AG04450 (cell line): ENCODE measurements around the gene SLC37A4. TPM values are rescaled to one million over a fixed set of nuclear protein-coding genes. Genes with fewer than 3 reads are reported as not detected.

ENCODE experiments used
- CTCF ChIA-PET: fragments of 300-600, 350-600 bp; formaldehyde crosslinking; extraction: SDS; loops from one replicate; lab custom pipeline; 2022; ENCODE audit warnings: antibody characterized with exemption, inconsistent platforms; lab: Charles Lee
- POLR2A ChIA-PET: fragments of 350-600 bp; formaldehyde crosslinking; extraction: SDS; loops from one replicate; lab custom pipeline; 2021; ENCODE audit warnings: antibody characterized with exemption, inconsistent platforms; lab: Yijun Ruan, JAX
- DNase-seq: peaks from one replicate; pipeline ENCODE4 v3.0.0-alpha.2; 2011; ENCODE audit warnings: low read depth, low spot score
- H3K27ac ChIP-seq: one replicate; pipeline ENCODE4 v1.5.1; 2012; ENCODE audit warnings: low read depth, low read length, control low read depth
- H3K27me3 ChIP-seq: one replicate; pipeline ENCODE4 v1.6.0; 2012; ENCODE audit warnings: low read length; ENCODE audit not compliant: control insufficient read depth, insufficient read depth
- H3K4me3 ChIP-seq: 2 replicates; pipeline ENCODE4 v1.5.1; 2011; ENCODE audit warnings: mild to moderate bottlenecking, low read depth, low read length, control low read depth
- H3K9me3 ChIP-seq: 2 replicates; pipeline ENCODE4 v1.5.1; 2012; ENCODE audit warnings: low read length; ENCODE audit not compliant: control insufficient read depth, insufficient read depth
- CTCF ChIP-seq: IDR thresholded peaks from 2 replicates; pipeline ENCODE4 v1.5.1; 2011; ENCODE audit warnings: low read depth, low read length, control low read depth, inconsistent platforms
- polyA plus RNA-seq: library from polyadenylated mRNA; depleted of rRNA; stranded (reverse); fragments of >200 nt; gene quantifications from 2 replicates; pipeline ENCODE4 v1.2.3, GENCODE V29; 2011

SLC37A4 gene
- polyA plus RNA-seq, 1 experiment: 14.9 TPM

GRCh38 chr11:119051440-119052162 lies 20.9 kb upstream of the SLC37A4 start:
- H3K27ac ChIP-seq: no peak overlapping the region
- H3K9me3 ChIP-seq: no peaks in the 10 kb centered on the region; the same call in 1 of the 2 replicates
- no peaks in the 10 kb centered on the region for H3K27me3 ChIP-seq
- no peak overlapping the region for H3K4me3 ChIP-seq
- ChIA-PET POLR2A (no interaction called here), CTCF (no interaction called here)
- no peak for DNase-seq
- TF ChIP-seq CTCF: no peak

- H3K27ac ChIP-seq: no peak overlapping the region
- POLR2A ChIA-PET: no interaction called here
- no peak for TF ChIP-seq CTCF
- CTCF ChIA-PET: interaction anchor here (1.6 kb wide), 1 partner anchor 18 kb away, joined by 8 read pairs; no protein-coding TSS in a partner anchor
- H3K4me3 ChIP-seq: no peak overlapping the region
- no peaks in the 10 kb centered on the region for H3K27me3 ChIP-seq
- DNase-seq: no peak
- H3K9me3 ChIP-seq: no peaks in the 10 kb centered on the region; the same call in 1 of the 2 replicates
These were observed 18.4 kb upstream of the SLC37A4 start for GRCh38 chr11:119049081-119049480.

DNA sequence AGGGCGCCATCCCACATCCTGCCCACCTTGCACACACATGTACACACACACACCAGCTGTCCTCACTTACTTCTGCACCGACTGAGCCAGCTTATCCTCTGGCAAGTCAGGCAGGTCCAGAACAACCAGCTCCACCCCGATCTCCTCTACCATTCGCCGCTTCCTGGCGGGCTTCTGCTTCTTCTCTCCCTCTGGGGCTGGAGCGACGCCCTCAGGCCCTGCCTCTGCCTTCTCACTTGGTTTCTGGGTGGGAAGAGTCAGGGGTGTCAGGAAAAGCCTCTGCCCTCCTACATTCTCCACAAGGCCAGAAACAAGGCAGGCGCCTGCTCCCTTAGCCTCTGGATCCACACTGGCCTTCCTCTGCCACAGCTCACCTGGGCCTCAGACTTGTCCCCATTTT lies 18.0 kb upstream of the SLC37A4 start:
- TF ChIP-seq CTCF: no peak
- Histone ChIP-seq H3K27me3 (no peaks in the 10 kb centered on the region), H3K9me3 (no peaks in the 10 kb centered on the region; the same call in 1 of the 2 replicates), H3K27ac (no peak overlapping the region), H3K4me3 (no peak overlapping the region)
- no peak for DNase-seq
- ChIA-PET POLR2A (no interaction called here), CTCF (interaction anchor here (1.6 kb wide), 1 partner anchor 17 kb away, joined by 8 read pairs; no protein-coding TSS in a partner anchor)

- ChIA-PET CTCF (interaction anchor here (0.9 kb wide), 1 partner anchor 158 kb away, joined by 3 read pairs; no protein-coding TSS in a partner anchor), POLR2A (interaction anchor here (0.7 to 1.1 kb wide), 2 partner anchors 9 to 34 kb away, joined by 3 to 4 read pairs; no protein-coding TSS in a partner anchor)
- no peaks in the 10 kb centered on the region; the same call in 1 of the 2 replicates for H3K9me3 ChIP-seq
- no peaks in the 10 kb centered on the region for H3K27me3 ChIP-seq
- DNase-seq: no peak
- no peak for TF ChIP-seq CTCF
- H3K4me3 ChIP-seq: no peak overlapping the region
- H3K27ac ChIP-seq: no peak overlapping the region
These were observed 16.5 kb upstream of the SLC37A4 start for GRCh38 chr11:119047205-119047604.

GRCh38 chr11:119046489-119046888 lies 15.8 kb upstream of the SLC37A4 start:
- Histone ChIP-seq H3K4me3 (no peak overlapping the region), H3K27ac (no peak overlapping the region), H3K27me3 (no peaks in the 10 kb centered on the region), H3K9me3 (no peaks in the 10 kb centered on the region; the same call in 1 of the 2 replicates)
- DNase-seq: no peak
- ChIA-PET CTCF (no interaction called here), POLR2A (no interaction called here)
- no peak for TF ChIP-seq CTCF
